Gastrocnemius medialis (tissue), 4 donors: ENCODE results near the gene PIGH. TPM values are rescaled to one million over a fixed set of nuclear protein-coding genes. Genes with fewer than 3 reads are reported as not detected.

Experiments used
- ATAC-seq, 2 donors: fragments of 150-250 bp; one replicate each; pipeline ENCODE4 v1.9.1; 2016
- DNase-seq, 2 donors: peaks; one replicate each; pipeline ENCODE4 v3.0.0-alpha.2; 2019
- H3K27ac ChIP-seq, 4 donors: fragments of 200-600 bp; sonication (generic); 1 replicate in 1 of 4; 2 replicates in 3 of 4; pipeline ENCODE4 v1.5.1; 2016 to 2018; ENCODE audit warnings: mild to moderate bottlenecking in 2 of 4, moderate library complexity in 1 of 4
- H3K27me3 ChIP-seq, 3 donors: fragments of 200-600 bp; sonication (generic) in 2 of 3; 1 replicate in 1 of 3; 2 replicates in 2 of 3; pipeline versions ENCODE4 v1.5.1 to v1.6.0; 2016 to 2019; ENCODE audit warnings: mild to moderate bottlenecking in 1 of 3, moderate library complexity in 1 of 3
- H3K36me3 ChIP-seq, 2 donors: fragments of 200-600 bp; sonication (generic) in 1 of 2; one replicate each; pipeline ENCODE4 v1.5.1; 2017 to 2018
- H3K4me1 ChIP-seq, 2 donors: fragments of 200-600 bp; sonication (generic) in 1 of 2; one replicate each; pipeline ENCODE4 v1.5.1; 2016 to 2017; ENCODE audit warnings: mild to moderate bottlenecking in 2 of 2
- H3K4me3 ChIP-seq, 4 donors: fragments of 200-600 bp; sonication (generic) in 3 of 4; 1 replicate in 1 of 4; 2 replicates in 3 of 4; pipeline ENCODE4 v1.5.1; 2016 to 2019; ENCODE audit warnings: mild to moderate bottlenecking in 2 of 4
- H3K9me3 ChIP-seq, 3 donors: fragments of 200-600 bp; sonication (generic) in 2 of 3; 1 replicate in 1 of 3; 2 replicates in 2 of 3; pipeline ENCODE4 v1.5.1; 2016 to 2019
- CTCF ChIP-seq, 5 experiments: fragments of 450-650 bp in 3 of 5; fragments of 200-600 bp in 2 of 5; sonication (generic) in 2 of 5; IDR thresholded peaks in 4 of 5; conservative IDR thresholded peaks in 1 of 5; 1 replicate in 4 of 5; 2 replicates in 1 of 5; pipeline ENCODE4 v1.5.1; 2016 to 2019; ENCODE audit warnings: antibody characterized with exemption in 5 of 5, mild to moderate bottlenecking in 3 of 5, moderate library complexity in 3 of 5
- POLR2A ChIP-seq, 2 donors: fragments of 450-650 bp; IDR thresholded peaks; one replicate each; pipeline ENCODE4 v1.6.1; 2017; ENCODE audit warnings: antibody characterized with exemption in 2 of 2, mild to moderate bottlenecking in 2 of 2, moderate library complexity in 2 of 2
- in situ Hi-C, 4 donors: fragments of 200-750 bp; cut with MboI; loops; one replicate each; pipeline versions ENCODE4 v1.15.0 to v1.8.0; 2017; ENCODE audit warnings: low sequenced_read_pairs in 4 of 4
- intact Hi-C: fragments of 100-400 bp; cut with DNase I; formaldehyde crosslinking; loops from one replicate; pipeline ENCODE4 v1.15.1; 2023; ENCODE audit warnings: low total_unique reads
- total RNA-seq, 4 donors: library from RNA; depleted of rRNA; stranded (reverse); fragments of >200 nt; gene quantifications; one replicate each; pipeline versions ENCODE4 v1.1.0 to v1.2.3, GENCODE V29; 2016

Gene PIGH
- total RNA-seq, 4 donors from 2014 or later, result 27.8 to 48.5 (median 35.3) TPM

- peak overlapping the region in 3 of 4 donors; percentile 16 to 65 (median 27) for H3K27ac ChIP-seq
- DNase-seq (no peak), ATAC-seq (peak in 1 of 2 donors; percentile 7)
- no peaks in the 10 kb centered on the region for H3K36me3 ChIP-seq
- no peak for TF ChIP-seq POLR2A (IDR thresholded peaks at IDR 0.05)
- no peak for TF ChIP-seq CTCF (IDR thresholded peaks at IDR 0.05 in 4 of 5, conservative IDR thresholded peaks at IDR 0.05 in 1 of 5)
- in situ Hi-C loops (no loop called here), intact Hi-C loops (no loop called here)
- H3K4me3 ChIP-seq, result no peak overlapping the region
- H3K9me3 ChIP-seq, result no peaks in the 10 kb centered on the region
- peaks cover 15 to 21% of the 10 kb centered on the region in 2 donors for H3K4me1 ChIP-seq
- H3K27me3 ChIP-seq, result no peaks in the 10 kb centered on the region
Measured at GRCh38 chr14:67557118-67557517, 43.0 kb downstream of the PIGH start.

- in situ Hi-C loops (no loop called here), intact Hi-C loops (no loop called here)
- ATAC-seq, result no peak
Measured at GRCh38 chr14:67556671-67557070, 43.4 kb downstream of the PIGH start.

GRCh38 chr14:67555518-67556090, 44.5 kb downstream of the PIGH start:
- DNase-seq (no peak), ATAC-seq (no peak)
- peaks cover 22 to 28% of the 10 kb centered on the region in 2 donors for H3K4me1 ChIP-seq
- intact Hi-C loops, result no loop called here
- no peaks in the 10 kb centered on the region for H3K36me3 ChIP-seq
- no peak overlapping the region for H3K4me3 ChIP-seq
- in situ Hi-C loops, result no loop called here
- H3K9me3 ChIP-seq, result no peaks in the 10 kb centered on the region
- H3K27me3 ChIP-seq, result no peaks in the 10 kb centered on the region
- TF ChIP-seq CTCF (IDR thresholded peaks at IDR 0.05 in 4 of 5, conservative IDR thresholded peaks at IDR 0.05 in 1 of 5) (no peak), POLR2A (IDR thresholded peaks at IDR 0.05) (no peak)
- no peak overlapping the region for H3K27ac ChIP-seq

More at GRCh38 chr14:67556671-67557070, 43.4 kb downstream of the PIGH start:
- Histone ChIP-seq H3K27me3 (no peaks in the 10 kb centered on the region), H3K27ac (no peak overlapping the region), H3K4me1 (peaks cover 20 to 25% of the 10 kb centered on the region in 2 donors), H3K9me3 (no peaks in the 10 kb centered on the region), H3K36me3 (no peaks in the 10 kb centered on the region), H3K4me3 (no peak overlapping the region)
- no peak for DNase-seq
- TF ChIP-seq CTCF (IDR thresholded peaks at IDR 0.05 in 4 of 5, conservative IDR thresholded peaks at IDR 0.05 in 1 of 5) (no peak), POLR2A (IDR thresholded peaks at IDR 0.05) (no peak)

GRCh38 chr14:67554341-67554740, 45.7 kb downstream of the PIGH start:
- Histone ChIP-seq H3K36me3 (no peaks in the 10 kb centered on the region), H3K4me1 (peaks cover 22 to 28% of the 10 kb centered on the region in 2 donors), H3K27me3 (no peaks in the 10 kb centered on the region), H3K27ac (no peak overlapping the region), H3K4me3 (no peak overlapping the region), H3K9me3 (no peaks in the 10 kb centered on the region)
- TF ChIP-seq POLR2A (IDR thresholded peaks at IDR 0.05), result no peak
- intact Hi-C loops, result no loop called here
- ATAC-seq (no peak), DNase-seq (no peak)
- in situ Hi-C loops, result no loop called here

GRCh38 chr14:67553547-67553946, 46.5 kb downstream of the PIGH start:
- Histone ChIP-seq H3K4me1 (peaks cover 22 to 28% of the 10 kb centered on the region in 2 donors), H3K4me3 (no peak overlapping the region), H3K27ac (no peak overlapping the region), H3K9me3 (no peaks in the 10 kb centered on the region), H3K36me3 (no peaks in the 10 kb centered on the region), H3K27me3 (no peaks in the 10 kb centered on the region)
- DNase-seq (no peak), ATAC-seq (no peak)
- intact Hi-C loops, result no loop called here
- in situ Hi-C loops, result no loop called here
- TF ChIP-seq POLR2A (IDR thresholded peaks at IDR 0.05), result no peak
- no peak for TF ChIP-seq CTCF (IDR thresholded peaks at IDR 0.05 in 4 of 5, conservative IDR thresholded peaks at IDR 0.05 in 1 of 5)
